ENCODE data around the gene FKBP14.

DNA sequence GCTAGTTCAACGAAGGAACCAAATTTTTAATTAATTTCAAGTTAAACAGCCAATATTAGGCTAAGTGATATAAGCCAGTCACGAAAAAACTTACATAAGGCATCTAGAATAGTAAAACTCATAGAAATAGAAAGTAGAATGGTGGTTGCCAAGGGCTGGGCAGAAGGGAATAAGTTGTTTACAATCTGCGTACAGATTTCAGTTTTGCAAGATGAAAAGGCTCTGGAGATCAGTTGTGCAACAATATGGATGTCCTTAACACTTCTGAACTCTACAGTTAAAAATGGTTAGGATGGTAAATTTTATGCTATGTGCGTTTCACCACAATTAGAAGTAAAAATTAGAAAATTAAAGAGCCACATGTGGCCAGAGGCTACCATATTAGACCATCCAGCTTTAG is 50.2 kb downstream of the FKBP14 start:
- no peak for TF ChIP-seq MEF2A (IDR thresholded peaks at IDR 0.05; ENCODE audit: borderline replicate concordance, low read depth)
- TF ChIP-seq, protein P1, sequence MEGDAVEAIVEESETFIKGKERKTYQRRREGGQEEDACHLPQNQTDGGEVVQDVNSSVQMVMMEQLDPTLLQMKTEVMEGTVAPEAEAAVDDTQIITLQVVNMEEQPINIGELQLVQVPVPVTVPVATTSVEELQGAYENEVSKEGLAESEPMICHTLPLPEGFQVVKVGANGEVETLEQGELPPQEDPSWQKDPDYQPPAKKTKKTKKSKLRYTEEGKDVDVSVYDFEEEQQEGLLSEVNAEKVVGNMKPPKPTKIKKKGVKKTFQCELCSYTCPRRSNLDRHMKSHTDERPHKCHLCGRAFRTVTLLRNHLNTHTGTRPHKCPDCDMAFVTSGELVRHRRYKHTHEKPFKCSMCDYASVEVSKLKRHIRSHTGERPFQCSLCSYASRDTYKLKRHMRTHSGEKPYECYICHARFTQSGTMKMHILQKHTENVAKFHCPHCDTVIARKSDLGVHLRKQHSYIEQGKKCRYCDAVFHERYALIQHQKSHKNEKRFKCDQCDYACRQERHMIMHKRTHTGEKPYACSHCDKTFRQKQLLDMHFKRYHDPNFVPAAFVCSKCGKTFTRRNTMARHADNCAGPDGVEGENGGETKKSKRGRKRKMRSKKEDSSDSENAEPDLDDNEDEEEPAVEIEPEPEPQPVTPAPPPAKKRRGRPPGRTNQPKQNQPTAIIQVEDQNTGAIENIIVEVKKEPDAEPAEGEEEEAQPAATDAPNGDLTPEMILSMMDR (IDR thresholded peaks at IDR 0.05) = no peak
- no peak for TF ChIP-seq TAF1 (IDR thresholded peaks at IDR 0.05; ENCODE audit: borderline replicate concordance, low read depth, low read length)
- no peak for TF ChIP-seq TCF12 (IDR thresholded peaks at IDR 0.05)
- no peak for TF ChIP-seq EZH2phosphoT487 (IDR thresholded peaks at IDR 0.05; ENCODE audit: borderline replicate concordance, low read depth)
- TF ChIP-seq, protein P2, sequence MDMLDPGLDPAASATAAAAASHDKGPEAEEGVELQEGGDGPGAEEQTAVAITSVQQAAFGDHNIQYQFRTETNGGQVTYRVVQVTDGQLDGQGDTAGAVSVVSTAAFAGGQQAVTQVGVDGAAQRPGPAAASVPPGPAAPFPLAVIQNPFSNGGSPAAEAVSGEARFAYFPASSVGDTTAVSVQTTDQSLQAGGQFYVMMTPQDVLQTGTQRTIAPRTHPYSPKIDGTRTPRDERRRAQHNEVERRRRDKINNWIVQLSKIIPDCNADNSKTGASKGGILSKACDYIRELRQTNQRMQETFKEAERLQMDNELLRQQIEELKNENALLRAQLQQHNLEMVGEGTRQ (IDR thresholded peaks at IDR 0.05; ENCODE audit: borderline replicate concordance, low read depth, low read length) = no peak
- TF ChIP-seq, protein P3, sequence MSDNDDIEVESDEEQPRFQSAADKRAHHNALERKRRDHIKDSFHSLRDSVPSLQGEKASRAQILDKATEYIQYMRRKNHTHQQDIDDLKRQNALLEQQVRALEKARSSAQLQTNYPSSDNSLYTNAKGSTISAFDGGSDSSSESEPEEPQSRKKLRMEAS (IDR thresholded peaks at IDR 0.05; ENCODE audit: low read depth) = no peak
- TF ChIP-seq RFX5 (IDR thresholded peaks at IDR 0.05; ENCODE audit: low read length) = no peak
- no peak for TF ChIP-seq SMC3 (IDR thresholded peaks at IDR 0.05; ENCODE audit: low read depth, low read length)
- TF ChIP-seq POLR2AphosphoS5 (IDR thresholded peaks at IDR 0.05; ENCODE audit: low read depth, low read length) = no peak
- TF ChIP-seq, protein P4, sequence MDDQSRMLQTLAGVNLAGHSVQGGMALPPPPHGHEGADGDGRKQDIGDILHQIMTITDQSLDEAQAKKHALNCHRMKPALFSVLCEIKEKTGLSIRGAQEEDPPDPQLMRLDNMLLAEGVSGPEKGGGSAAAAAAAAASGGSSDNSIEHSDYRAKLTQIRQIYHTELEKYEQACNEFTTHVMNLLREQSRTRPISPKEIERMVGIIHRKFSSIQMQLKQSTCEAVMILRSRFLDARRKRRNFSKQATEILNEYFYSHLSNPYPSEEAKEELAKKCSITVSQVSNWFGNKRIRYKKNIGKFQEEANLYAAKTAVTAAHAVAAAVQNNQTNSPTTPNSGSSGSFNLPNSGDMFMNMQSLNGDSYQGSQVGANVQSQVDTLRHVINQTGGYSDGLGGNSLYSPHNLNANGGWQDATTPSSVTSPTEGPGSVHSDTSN (IDR thresholded peaks at IDR 0.05) = no peak
- no peak for TF ChIP-seq GABPA (IDR thresholded peaks at IDR 0.05; ENCODE audit: low read depth)
- no peak for TF ChIP-seq RCOR1 (IDR thresholded peaks at IDR 0.05; ENCODE audit: low read length)
- TF ChIP-seq EP300 (IDR thresholded peaks at IDR 0.05; ENCODE audit: borderline replicate concordance in 1 of 2, low read depth in 1 of 2, low read length in 1 of 2) = no peak

All from SK-N-SH (cell line).